CD4-positive, alpha-beta T cell treated with Interleukin-6 at 100 ng/mL for 8 hours (primary cell): ENCODE data around the gene COX7C.
"Not testable (repeated sequence)": the region's sequence is repeated elsewhere in the genome, so short reads cannot be mapped to it uniquely, and the experiment has no call there.

ENCODE experiments used
- DNase-seq: peaks from one replicate; pipeline ENCODE4 v3.0.0-alpha.2; 2020; ENCODE audit warnings: mixed read lengths, low spot score

The COX7C gene

DNA sequence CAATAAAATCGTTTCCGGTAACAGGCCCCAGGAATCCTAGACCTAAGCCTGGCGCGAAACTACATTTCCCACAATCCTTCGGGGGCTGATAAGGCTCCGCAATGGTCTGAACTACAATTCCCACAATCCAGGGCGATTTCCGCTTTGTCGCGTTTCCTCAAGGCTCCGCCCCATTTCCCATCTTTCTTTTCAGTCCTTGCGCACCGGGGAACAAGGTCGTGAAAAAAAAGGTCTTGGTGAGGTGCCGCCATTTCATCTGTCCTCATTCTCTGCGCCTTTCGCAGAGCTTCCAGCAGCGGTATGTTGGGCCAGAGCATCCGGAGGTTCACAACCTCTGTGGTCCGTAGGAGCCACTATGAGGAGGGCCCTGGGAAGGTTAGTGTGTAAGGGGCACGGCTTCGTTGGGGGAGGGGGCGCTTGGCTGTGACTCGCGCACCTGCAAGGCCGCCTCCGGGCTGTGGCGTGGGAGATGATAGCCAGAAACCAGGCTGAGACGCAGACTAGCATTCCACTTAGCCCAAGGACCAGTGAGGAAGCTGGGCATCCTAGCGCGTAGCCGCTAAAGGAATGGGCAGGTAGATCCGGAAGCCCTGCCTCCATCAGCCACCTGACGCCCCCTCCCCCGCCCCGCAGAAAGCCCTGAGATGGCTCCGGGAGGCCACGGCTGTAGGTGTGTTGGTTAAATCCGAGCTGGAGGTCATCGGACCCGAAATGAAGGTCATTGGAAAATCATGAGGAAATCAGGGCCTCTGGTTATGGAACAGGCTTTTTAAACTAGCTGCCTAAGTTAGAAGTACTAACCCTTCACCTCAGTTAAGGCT is at the start of gene COX7C:
TSS of gene COX7C (plus strand) at position 186 of the 821 bp plus-strand sequence. CDS start at position 301, 115 bp downstream.
- DNase-seq = peak; percentile 95

- not testable (repeated sequence) for DNase-seq
Observed at GRCh38 chr5:86569522-86570426, 48.0 kb upstream of the COX7C start.

DNA sequence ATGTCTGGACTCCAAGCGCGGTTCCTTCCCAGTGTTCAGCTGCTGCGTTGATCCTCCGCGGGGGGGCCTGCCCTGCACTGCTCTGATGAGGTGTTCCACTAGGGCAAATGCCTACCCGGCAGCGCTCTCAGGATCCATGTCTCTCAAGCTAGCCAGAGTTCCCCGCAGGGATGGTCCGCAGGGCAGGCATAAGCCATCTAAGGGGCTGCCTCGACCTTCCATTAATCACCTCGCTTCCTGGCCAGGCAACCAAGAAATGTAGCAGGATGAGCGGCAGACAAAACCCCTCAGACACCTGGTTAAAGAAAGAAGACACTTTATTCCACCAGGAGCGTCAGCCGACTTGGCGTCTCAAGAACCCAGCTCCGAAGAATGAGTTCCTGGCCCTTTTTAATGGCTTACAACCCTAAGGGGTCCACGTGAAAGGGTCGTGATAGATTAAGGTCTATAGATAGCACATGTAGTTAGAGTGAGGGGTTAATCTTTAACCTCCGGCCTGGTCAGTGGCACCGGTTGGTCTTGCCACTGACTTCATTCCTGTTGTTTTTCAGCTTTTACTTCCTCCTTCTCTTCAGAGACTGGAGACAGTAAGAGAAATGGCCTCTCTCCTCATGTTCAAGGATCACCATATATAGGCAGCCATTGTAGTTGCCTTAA is 47.2 kb upstream of the COX7C start:
- no peak for DNase-seq

GRCh38 chr5:86571109-86571508 is 46.6 kb upstream of the COX7C start:
- not testable (repeated sequence) for DNase-seq

- DNase-seq = no peak
Observed at GRCh38 chr5:86572825-86573517, 44.8 kb upstream of the COX7C start.

DNA sequence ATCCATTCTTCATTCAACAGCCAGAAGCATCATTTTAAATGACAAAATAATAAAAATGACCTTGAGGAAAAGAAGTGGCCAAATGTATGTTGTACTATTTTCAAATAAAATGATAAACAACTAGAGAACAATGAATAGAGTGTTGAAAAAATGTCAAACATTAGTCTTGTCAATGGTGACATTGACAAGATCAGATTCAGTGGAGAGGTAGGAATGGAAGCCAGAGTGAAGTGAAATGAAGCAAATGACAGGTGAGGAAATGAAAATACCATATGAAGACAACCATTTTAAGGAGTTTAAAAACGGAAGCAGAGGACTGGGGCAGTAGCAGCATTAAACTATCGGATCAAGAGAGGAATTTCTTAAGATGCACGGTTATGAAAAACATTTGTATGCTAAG is 38.2 kb upstream of the COX7C start:
- no peak for DNase-seq

DNA sequence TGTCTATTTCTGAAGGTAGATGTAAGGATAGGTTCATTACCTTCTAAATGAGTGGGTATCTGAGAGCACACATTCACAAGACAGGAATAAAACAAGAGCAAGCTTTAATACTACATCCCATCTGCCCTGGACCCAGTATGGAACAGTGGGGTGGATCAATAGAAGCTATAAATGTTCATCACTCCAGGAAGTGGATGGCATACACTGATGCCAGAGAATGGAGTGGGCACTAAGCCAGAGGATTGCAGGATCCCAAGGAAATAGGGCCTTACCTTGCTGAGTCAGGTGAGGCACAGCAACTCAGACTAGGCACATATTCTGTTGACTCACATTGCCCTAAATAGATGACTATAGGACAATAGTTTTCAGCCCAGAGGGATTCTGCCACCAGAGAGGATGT is 21.3 kb upstream of the COX7C start:
- no peak for DNase-seq

- no peak for DNase-seq
Observed at GRCh38 chr5:86605881-86606280, 11.9 kb upstream of the COX7C start.

DNA sequence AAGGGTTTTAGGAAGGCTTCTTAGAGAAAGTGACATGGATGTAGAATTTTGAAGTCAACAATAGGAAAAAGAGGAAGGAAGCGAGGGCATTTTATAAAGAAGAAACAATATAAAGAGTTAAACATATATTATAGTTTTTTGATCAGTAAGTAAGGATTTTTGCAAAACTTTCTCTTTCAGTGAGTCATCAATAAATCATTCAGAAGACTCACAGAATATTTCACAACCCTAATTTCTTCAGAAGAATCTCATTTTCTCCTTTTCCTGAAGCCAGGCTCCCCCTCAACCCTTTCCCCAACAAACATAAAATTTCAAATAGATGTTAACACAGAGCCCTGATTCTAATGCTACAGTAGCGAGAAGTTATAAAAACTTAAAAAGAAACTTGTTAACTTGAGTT is 4.3 kb upstream of the COX7C start:
- no peak for DNase-seq

GRCh38 chr5:86617309-86617755 is 409 bp upstream of the COX7C start:
- no peak for DNase-seq

GRCh38 chr5:86623785-86624483 is 6.2 kb downstream of the COX7C start:
- DNase-seq = no peak

- no peak for DNase-seq
Observed at GRCh38 chr5:86625148-86625547, 7.4 kb downstream of the COX7C start.

DNA sequence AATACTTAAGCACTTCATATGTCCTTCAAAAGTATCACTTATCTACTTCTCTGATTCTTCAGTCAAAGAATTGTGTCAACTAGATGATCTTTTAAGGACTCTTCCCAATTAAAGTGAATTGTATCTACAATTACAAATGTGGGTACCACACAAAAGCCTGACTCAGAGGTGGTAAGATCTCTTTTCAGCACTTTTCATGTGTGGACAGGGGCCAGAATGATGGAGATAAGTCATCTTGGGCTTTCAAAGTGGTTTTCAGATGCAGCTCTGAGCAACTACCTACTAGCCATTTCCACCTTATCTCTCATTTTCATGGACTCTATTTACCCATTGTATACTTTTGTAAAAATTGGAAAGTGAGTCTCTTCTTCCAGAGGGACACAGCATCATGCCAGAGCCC is 8.4 kb downstream of the COX7C start:
- DNase-seq = no peak

DNA sequence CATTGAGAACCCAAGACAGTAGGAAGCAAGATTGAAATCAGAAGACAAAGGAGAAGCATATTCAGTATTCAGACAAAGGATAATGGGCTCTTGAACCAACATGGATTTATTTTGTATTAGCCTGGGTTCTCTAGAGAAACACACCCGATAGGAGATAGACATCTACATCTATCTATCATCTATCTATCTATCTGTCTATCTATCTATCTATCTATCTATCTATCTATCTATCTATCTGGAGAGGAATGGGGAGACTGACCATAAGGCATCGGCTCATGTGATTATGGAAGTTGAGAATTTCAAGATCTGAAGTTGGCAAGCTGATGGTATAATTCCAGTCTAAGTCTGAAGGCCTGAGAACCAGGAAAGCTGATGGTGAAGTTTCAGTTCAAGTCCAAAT is 13.4 kb downstream of the COX7C start:
- no peak for DNase-seq

DNA sequence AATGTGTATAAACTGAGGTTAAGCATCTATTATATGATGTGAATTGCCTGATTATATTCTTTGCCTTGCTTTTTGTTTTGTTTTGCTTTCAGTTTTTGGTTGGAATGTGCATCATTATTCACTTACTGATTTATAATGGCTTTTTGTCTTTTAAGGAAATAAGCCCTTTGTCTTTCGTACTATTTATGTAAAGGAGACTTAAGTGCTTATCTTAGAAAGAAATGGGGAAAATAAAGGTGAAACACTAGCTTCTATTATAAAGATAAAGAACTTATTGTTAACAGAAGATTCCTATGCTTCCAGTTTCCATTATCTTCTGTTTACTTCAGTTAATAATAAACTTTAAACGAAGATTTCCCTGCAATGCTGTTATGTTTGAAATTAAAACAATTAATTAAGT is 23.3 kb downstream of the COX7C start:
- no peak for DNase-seq

- DNase-seq = no peak
Observed at GRCh38 chr5:86644843-86645242, 27.1 kb downstream of the COX7C start.

GRCh38 chr5:86645885-86646284 is 28.1 kb downstream of the COX7C start:
- DNase-seq = no peak

DNA sequence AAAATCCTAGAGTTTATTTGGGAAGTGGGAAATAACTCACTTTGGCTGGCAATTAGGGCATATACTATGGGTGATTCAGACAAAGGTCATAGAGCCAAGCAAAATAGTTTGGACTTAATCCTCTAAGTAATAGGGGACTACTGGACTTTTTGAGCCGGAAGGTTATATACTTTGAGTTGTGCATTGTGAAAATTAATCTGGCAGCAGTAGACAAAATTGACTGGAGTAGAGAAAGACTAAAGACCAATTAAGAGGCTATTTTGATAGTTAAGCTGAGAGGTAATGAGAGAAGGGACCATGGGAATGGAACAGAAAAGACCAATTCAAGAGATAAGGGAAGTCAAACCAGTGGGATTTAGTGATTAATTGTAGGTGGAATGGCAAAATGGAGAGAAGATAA is 28.9 kb downstream of the COX7C start:
- no peak for DNase-seq

- DNase-seq = no peak
Observed at GRCh38 chr5:86649832-86650505, 32.2 kb downstream of the COX7C start.

DNA sequence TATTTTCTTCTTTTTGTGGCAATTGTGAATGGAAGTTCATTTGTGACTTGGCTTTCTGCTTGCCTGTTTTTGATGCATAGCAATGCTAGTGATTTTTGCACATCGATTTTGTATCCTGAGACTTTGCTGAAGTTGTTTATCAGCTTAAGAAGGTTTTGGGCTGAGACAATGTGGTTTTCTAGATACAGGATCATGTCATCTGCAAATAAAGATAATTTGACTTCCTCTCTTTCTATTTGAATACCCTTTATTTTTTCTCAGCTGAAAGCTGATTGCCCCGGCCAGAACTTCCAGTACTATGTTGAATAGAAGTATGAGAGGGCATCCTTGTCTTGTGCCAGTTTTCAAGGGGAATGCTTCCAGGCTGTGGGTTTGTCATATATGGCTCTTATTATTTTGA is 43.0 kb downstream of the COX7C start:
- DNase-seq = not testable (repeated sequence)

DNA sequence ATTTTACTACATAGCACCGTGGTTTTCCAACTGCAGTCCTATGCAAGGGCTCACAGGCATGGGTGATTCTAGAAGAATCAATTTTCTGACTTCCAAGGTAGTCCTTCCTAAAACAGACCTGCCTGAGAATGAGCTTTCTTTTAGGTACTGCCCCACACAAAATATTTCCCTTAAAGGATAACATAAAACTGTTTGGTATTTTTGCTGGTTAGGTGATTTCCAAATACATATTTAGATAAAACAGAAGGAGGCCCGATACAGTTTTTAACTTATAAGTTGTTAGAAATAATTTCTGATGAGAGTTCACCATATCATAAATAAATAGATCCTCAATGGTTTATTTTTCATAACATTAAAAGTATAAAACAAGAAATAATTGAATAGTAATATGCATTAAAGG is 46.4 kb downstream of the COX7C start:
- no peak for DNase-seq
